Mesendoderm (in vitro differentiated cells): Measurements from ENCODE around the gene COPA.

Experiments used
- DNase-seq: peaks from one replicate; pipeline ENCODE4 v3.0.0; 2013
- H2AK5ac ChIP-seq: 2 replicates; pipeline ENCODE4 v1.6.1; 2013; ENCODE audit warnings: low read length, inconsistent platforms
- H2BK120ac ChIP-seq: 2 replicates; pipeline ENCODE4 v1.6.1; 2013; ENCODE audit warnings: low read depth, mild to moderate bottlenecking, low read length, moderate library complexity, mixed read lengths
- H2BK15ac ChIP-seq: replicated peaks from 2 replicates; pipeline ENCODE4 v1.6.1; 2013; ENCODE audit warnings: low read depth, mild to moderate bottlenecking, moderate library complexity
- H2BK5ac ChIP-seq: 2 replicates; pipeline ENCODE4 v1.6.1; 2013; ENCODE audit warnings: low read length, inconsistent platforms
- H3K18ac ChIP-seq: 2 replicates; pipeline ENCODE4 v1.6.1; 2013; ENCODE audit warnings: mild to moderate bottlenecking, low read length, mixed read lengths
- H3K23ac ChIP-seq: one replicate; pipeline ENCODE4 v1.6.1; 2013; ENCODE audit warnings: low read length
- H3K27ac ChIP-seq: 2 replicates; pipeline ENCODE4 v1.5.1; 2013; ENCODE audit warnings: low read depth, mild to moderate bottlenecking, inconsistent platforms, low read length, moderate library complexity
- H3K27me3 ChIP-seq: 2 replicates; pipeline ENCODE4 v1.6.1; 2013; ENCODE audit warnings: low read length, control low read depth, mild to moderate bottlenecking, inconsistent platforms; ENCODE audit not compliant: insufficient read depth, poor library complexity
- H3K36me3 ChIP-seq: 2 replicates; pipeline ENCODE4 v1.6.1; 2013; ENCODE audit warnings: low read length, inconsistent platforms; ENCODE audit not compliant: control insufficient read depth, insufficient read depth
- H3K4ac ChIP-seq: one replicate; pipeline ENCODE4 v1.6.1; 2013; ENCODE audit warnings: low read depth, mild to moderate bottlenecking, low read length, moderate library complexity
- H3K4me1 ChIP-seq: 2 replicates; pipeline ENCODE4 v1.6.1; 2013; ENCODE audit warnings: low read depth, low read length, inconsistent platforms; ENCODE audit not compliant: control insufficient read depth
- H3K4me2 ChIP-seq: 2 replicates; pipeline ENCODE4 v1.6.1; 2013; ENCODE audit warnings: low read length
- H3K4me3 ChIP-seq: 2 replicates; pipeline ENCODE4 v1.5.1; 2013; ENCODE audit warnings: mild to moderate bottlenecking, low read length
- H3K56ac ChIP-seq: one replicate; pipeline ENCODE4 v1.6.1; 2013; ENCODE audit warnings: low read length
- H3K79me1 ChIP-seq: 2 replicates; pipeline ENCODE4 v1.6.1; 2013; ENCODE audit warnings: low read length, inconsistent platforms
- H3K79me2 ChIP-seq: 2 replicates; pipeline ENCODE4 v1.6.1; 2013; ENCODE audit warnings: mild to moderate bottlenecking, low read length; ENCODE audit not compliant: control insufficient read depth, insufficient read depth
- H3K9ac ChIP-seq: 2 replicates; pipeline ENCODE4 v1.6.1; 2013; ENCODE audit warnings: low read length, inconsistent platforms
- H4K5ac ChIP-seq: one replicate; pipeline ENCODE4 v1.6.1; 2013; ENCODE audit warnings: low read length
- H4K8ac ChIP-seq: one replicate; pipeline ENCODE4 v1.6.1; 2013; ENCODE audit warnings: low read depth, mild to moderate bottlenecking, control low read depth, low read length, moderate library complexity
- WGBS: extraction: QIAGEN DNeasy Blood & Tissue Kit; methylation state at CpG from one replicate; pipeline ENCODE4 v1.1.7; 2013; ENCODE audit warnings: low lambda C conversion rate, missing lambda C conversion rate; ENCODE audit not compliant: insufficient coverage; ENCODE audit errors: extremely low coverage; 5-methylcytosine and 5-hydroxymethylcytosine counted together

The COPA gene

GRCh38 chr1:160251011-160251410 is 92.0 kb downstream of the COPA start:
- H3K79me2 ChIP-seq: peaks cover 9% of the 10 kb centered on the region
- H3K4me3 ChIP-seq: no peak overlapping the region
- H3K23ac ChIP-seq: no peak overlapping the region
- H2BK5ac ChIP-seq: no peak overlapping the region
- DNase-seq: no peak
- no peaks in the 10 kb centered on the region for H3K27me3 ChIP-seq
- H4K5ac ChIP-seq: no peak overlapping the region
- no peak overlapping the region for H3K27ac ChIP-seq
- no peaks in the 10 kb centered on the region for H3K4me1 ChIP-seq
- H3K79me1 ChIP-seq: peaks cover 1% of the 10 kb centered on the region
- no peak overlapping the region for H3K4me2 ChIP-seq
- no peak overlapping the region for H2BK120ac ChIP-seq
- H3K4ac ChIP-seq: no peak overlapping the region
- H2BK15ac ChIP-seq: no peak overlapping the region
- H3K56ac ChIP-seq: no peak overlapping the region
- H4K8ac ChIP-seq: no peak overlapping the region
- H3K9ac ChIP-seq: no peak overlapping the region
- H3K18ac ChIP-seq: no peak overlapping the region
- no peaks in the 10 kb centered on the region for H3K36me3 ChIP-seq
- no peak overlapping the region for H2AK5ac ChIP-seq

- Histone ChIP-seq H4K5ac (no peak overlapping the region), H3K79me1 (peaks cover 1% of the 10 kb centered on the region), H3K23ac (no peak overlapping the region), H3K18ac (no peak overlapping the region), H3K9ac (no peak overlapping the region), H4K8ac (no peak overlapping the region), H3K4me1 (no peaks in the 10 kb centered on the region), H3K79me2 (peaks cover 9% of the 10 kb centered on the region), H2BK5ac (no peak overlapping the region), H2AK5ac (no peak overlapping the region), H3K36me3 (no peaks in the 10 kb centered on the region), H3K27me3 (no peaks in the 10 kb centered on the region), H2BK120ac (no peak overlapping the region), H3K4ac (no peak overlapping the region), H3K4me2 (no peak overlapping the region), H2BK15ac (no peak overlapping the region), H3K56ac (no peak overlapping the region), H3K4me3 (no peak overlapping the region), H3K27ac (no peak overlapping the region)
- WGBS: no CpG with 5 or more reads among the region's 1 CpG
- no peak for DNase-seq
Measured at GRCh38 chr1:160247053-160247452, 96.0 kb downstream of the COPA start.

GRCh38 chr1:160245434-160245833 is 97.6 kb downstream of the COPA start:
- no peak overlapping the region for H3K56ac ChIP-seq
- H3K4me1 ChIP-seq: no peaks in the 10 kb centered on the region
- H3K23ac ChIP-seq: no peak overlapping the region
- no peak overlapping the region for H3K27ac ChIP-seq
- no peak overlapping the region for H3K4me2 ChIP-seq
- H2BK15ac ChIP-seq: no peak overlapping the region
- no peak overlapping the region for H2BK120ac ChIP-seq
- DNase-seq: no peak
- no peak overlapping the region for H4K8ac ChIP-seq
- no peak overlapping the region for H2BK5ac ChIP-seq
- H2AK5ac ChIP-seq: no peak overlapping the region
- H4K5ac ChIP-seq: no peak overlapping the region
- peaks cover 5% of the 10 kb centered on the region for H3K79me2 ChIP-seq
- no peak overlapping the region for H3K18ac ChIP-seq
- no CpG with 5 or more reads among the region's 1 CpG for WGBS
- H3K36me3 ChIP-seq: no peaks in the 10 kb centered on the region
- H3K4ac ChIP-seq: no peak overlapping the region
- no peak overlapping the region for H3K4me3 ChIP-seq
- H3K79me1 ChIP-seq: no peaks in the 10 kb centered on the region
- no peak overlapping the region for H3K9ac ChIP-seq
- no peaks in the 10 kb centered on the region for H3K27me3 ChIP-seq

GRCh38 chr1:160244209-160244608 is 98.8 kb downstream of the COPA start:
- no peak overlapping the region for H2BK5ac ChIP-seq
- H4K8ac ChIP-seq: no peak overlapping the region
- H3K4me2 ChIP-seq: no peak overlapping the region
- H2BK15ac ChIP-seq: no peak overlapping the region
- H3K9ac ChIP-seq: no peak overlapping the region
- no peak overlapping the region for H3K27ac ChIP-seq
- WGBS: no CpG with 5 or more reads among the region's 1 CpG
- no peak overlapping the region for H3K56ac ChIP-seq
- H3K36me3 ChIP-seq: peaks cover 1% of the 10 kb centered on the region
- H3K27me3 ChIP-seq: no peaks in the 10 kb centered on the region
- no peak overlapping the region for H3K23ac ChIP-seq
- no peak overlapping the region for H3K4me3 ChIP-seq
- H2AK5ac ChIP-seq: no peak overlapping the region
- no peak for DNase-seq
- no peak overlapping the region for H3K4ac ChIP-seq
- H4K5ac ChIP-seq: no peak overlapping the region
- no peak overlapping the region for H3K18ac ChIP-seq
- H3K79me2 ChIP-seq: peaks cover 5% of the 10 kb centered on the region
- H3K79me1 ChIP-seq: no peaks in the 10 kb centered on the region
- no peak overlapping the region for H2BK120ac ChIP-seq
- H3K4me1 ChIP-seq: no peaks in the 10 kb centered on the region

GRCh38 chr1:160243767-160244166 is 99.3 kb downstream of the COPA start:
- Histone ChIP-seq H3K56ac (no peak overlapping the region), H3K18ac (no peak overlapping the region), H3K4me3 (no peak overlapping the region), H2AK5ac (no peak overlapping the region), H3K4me2 (no peak overlapping the region), H3K79me1 (no peaks in the 10 kb centered on the region), H2BK15ac (no peak overlapping the region), H3K36me3 (peaks cover 2% of the 10 kb centered on the region), H2BK5ac (no peak overlapping the region), H3K4me1 (no peaks in the 10 kb centered on the region), H3K27ac (no peak overlapping the region), H4K8ac (no peak overlapping the region), H3K23ac (no peak overlapping the region), H3K9ac (no peak overlapping the region), H3K27me3 (no peaks in the 10 kb centered on the region), H3K79me2 (peaks cover 5% of the 10 kb centered on the region), H2BK120ac (no peak overlapping the region), H4K5ac (no peak overlapping the region), H3K4ac (no peak overlapping the region)
- DNase-seq: no peak

- peaks cover 3% of the 10 kb centered on the region for H3K36me3 ChIP-seq
- H3K4me1 ChIP-seq: no peaks in the 10 kb centered on the region
- H3K4me2 ChIP-seq: no peak overlapping the region
Measured at GRCh38 chr1:160239582-160240299, 103.3 kb downstream of the COPA start.

More at GRCh38 chr1:160239582-160240299, 103.3 kb downstream of the COPA start:
- DNase-seq: no peak
- H2AK5ac ChIP-seq: no peak overlapping the region
- H3K18ac ChIP-seq: no peak overlapping the region
- no peaks in the 10 kb centered on the region for H3K27me3 ChIP-seq
- no peak overlapping the region for H3K27ac ChIP-seq
- H3K4me3 ChIP-seq: no peak overlapping the region
- no peak overlapping the region for H3K9ac ChIP-seq
- H3K79me2 ChIP-seq: no peaks in the 10 kb centered on the region
- no peak overlapping the region for H2BK120ac ChIP-seq
- H4K8ac ChIP-seq: no peak overlapping the region
- no peak overlapping the region for H2BK15ac ChIP-seq
- H3K4ac ChIP-seq: no peak overlapping the region
- H3K56ac ChIP-seq: no peak overlapping the region
- no peak overlapping the region for H3K23ac ChIP-seq
- no peak overlapping the region for H2BK5ac ChIP-seq
- no CpG with 5 or more reads among the region's 24 CpGs for WGBS
- no peak overlapping the region for H4K5ac ChIP-seq
- H3K79me1 ChIP-seq: no peaks in the 10 kb centered on the region
